Amygdala (tissue), 56 donors: ENCODE data around the gene XIRP1.

ENCODE experiments used
- DNase-seq, 56 donors: peaks; one replicate each; lab custom pipeline; 2025; lab: John Stamatoyannopoulos, UW

Gene XIRP1

GRCh38 chr3:39146611-39147591 lies 45.5 kb downstream of the XIRP1 start:
- peak in 42 of 56 donors; percentile 10 to 82 (median 49) for DNase-seq

GRCh38 chr3:39146083-39146501 lies 46.3 kb downstream of the XIRP1 start:
- peak in 4 of 56 donors; percentile 15 to 22 (median 20) for DNase-seq

GRCh38 chr3:39144748-39145380 lies 47.5 kb downstream of the XIRP1 start:
- no peak for DNase-seq

GRCh38 chr3:39144095-39144747 lies 48.2 kb downstream of the XIRP1 start:
- DNase-seq = no peak

- DNase-seq = no peak
These were observed 49.1 kb downstream of the XIRP1 start for GRCh38 chr3:39143051-39143885.

- DNase-seq = no peak
These were observed 50.3 kb downstream of the XIRP1 start for GRCh38 chr3:39142067-39142466.

GRCh38 chr3:39141171-39141995 lies 51.0 kb downstream of the XIRP1 start:
- DNase-seq = no peak

- DNase-seq = no peak
These were observed 51.9 kb downstream of the XIRP1 start for GRCh38 chr3:39140341-39140971.

- no peak for DNase-seq
These were observed 53.0 kb downstream of the XIRP1 start for GRCh38 chr3:39139442-39139841.

- peak in 39 of 56 donors; percentile 13 to 80 (median 52) for DNase-seq
These were observed 53.5 kb downstream of the XIRP1 start for GRCh38 chr3:39138804-39139415.

- DNase-seq = no peak
These were observed 54.2 kb downstream of the XIRP1 start for GRCh38 chr3:39137991-39138803.

- no peak for DNase-seq
These were observed 54.9 kb downstream of the XIRP1 start for GRCh38 chr3:39137435-39137936.

GRCh38 chr3:39136533-39137434 lies 55.6 kb downstream of the XIRP1 start:
- no peak for DNase-seq

GRCh38 chr3:39135170-39135805 lies 57.1 kb downstream of the XIRP1 start:
- DNase-seq = no peak

- no peak for DNase-seq
These were observed 58.1 kb downstream of the XIRP1 start for GRCh38 chr3:39134305-39134704.

- DNase-seq = no peak
These were observed 58.6 kb downstream of the XIRP1 start for GRCh38 chr3:39133822-39134221.
